ENCODE results near the gene OCA2. TPM values are rescaled to one million over a fixed set of nuclear protein-coding genes. Genes with fewer than 3 reads are reported as not detected.

Gene OCA2
- total RNA-seq, 4 donors from 2014 or later, result 7.0 to 53.1 (median 20.4) TPM

GRCh38 chr15:27865926-27866325 lies 233.2 kb downstream of the OCA2 start:
- Histone ChIP-seq H3K4me1 (peaks cover 29% of the 10 kb centered on the region), H3K4me3 (no peak overlapping the region), H3K36me3 (no peaks in the 10 kb centered on the region), H3K9me3 (no peaks in the 10 kb centered on the region), H3K27ac (no peak overlapping the region), H3K27me3 (no peaks in the 10 kb centered on the region)
- 97% methylated on average over 3 of the region's 3 CpGs for WGBS
- no peak for DNase-seq (ENCODE audit: low spot score in 2 of 2)
- TF ChIP-seq POLR2AphosphoS5 (IDR thresholded peaks at IDR 0.05) (no peak), POLR2A (IDR thresholded peaks at IDR 0.05) (no peak), EP300 (IDR thresholded peaks at IDR 0.05) (no peak), CTCF (IDR thresholded peaks at IDR 0.05) (no peak)

GRCh38 chr15:27865323-27865922 lies 233.7 kb downstream of the OCA2 start:
- TF ChIP-seq EP300 (IDR thresholded peaks at IDR 0.05), result no peak
- TF ChIP-seq POLR2A (IDR thresholded peaks at IDR 0.05), result no peak
- no peak for TF ChIP-seq POLR2AphosphoS5 (IDR thresholded peaks at IDR 0.05)
- no peak for TF ChIP-seq CTCF (IDR thresholded peaks at IDR 0.05)
- WGBS, result 84% methylated on average over 12 of the region's 12 CpGs
- H3K9me3 ChIP-seq, result no peaks in the 10 kb centered on the region
- H3K27me3 ChIP-seq, result no peaks in the 10 kb centered on the region
- no peak overlapping the region for H3K4me3 ChIP-seq
- H3K27ac ChIP-seq, result no peak overlapping the region
- peaks cover 24% of the 10 kb centered on the region for H3K4me1 ChIP-seq
- no peak for DNase-seq (ENCODE audit: low spot score in 2 of 2)
- no peaks in the 10 kb centered on the region for H3K36me3 ChIP-seq

GRCh38 chr15:27864719-27865118 lies 234.4 kb downstream of the OCA2 start:
- H3K27me3 ChIP-seq, result no peaks in the 10 kb centered on the region
- WGBS, result 42% methylated on average over 8 of the region's 8 CpGs
- no peaks in the 10 kb centered on the region for H3K36me3 ChIP-seq
- H3K27ac ChIP-seq, result no peak overlapping the region
- TF ChIP-seq POLR2A (IDR thresholded peaks at IDR 0.05), result no peak
- TF ChIP-seq CTCF (IDR thresholded peaks at IDR 0.05), result no peak
- no peak for TF ChIP-seq EP300 (IDR thresholded peaks at IDR 0.05)
- no peak for TF ChIP-seq POLR2AphosphoS5 (IDR thresholded peaks at IDR 0.05)
- no peak for DNase-seq (ENCODE audit: low spot score in 2 of 2)
- no peaks in the 10 kb centered on the region for H3K9me3 ChIP-seq
- no peak overlapping the region for H3K4me3 ChIP-seq
- H3K4me1 ChIP-seq, result peaks cover 18% of the 10 kb centered on the region

- Histone ChIP-seq H3K36me3 (no peaks in the 10 kb centered on the region), H3K27ac (no peak overlapping the region), H3K9me3 (no peaks in the 10 kb centered on the region), H3K27me3 (no peaks in the 10 kb centered on the region), H3K4me1 (peaks cover 15% of the 10 kb centered on the region), H3K4me3 (no peak overlapping the region)
- no peak for DNase-seq (ENCODE audit: low spot score in 2 of 2)
- TF ChIP-seq CTCF (IDR thresholded peaks at IDR 0.05) (no peak), POLR2A (IDR thresholded peaks at IDR 0.05) (no peak)
- 46% methylated on average over 2 of the region's 2 CpGs for WGBS
Measured at GRCh38 chr15:27864086-27864485, 235.0 kb downstream of the OCA2 start.

GRCh38 chr15:27863000-27863399 lies 236.1 kb downstream of the OCA2 start:
- no peaks in the 10 kb centered on the region for H3K27me3 ChIP-seq
- TF ChIP-seq EP300 (IDR thresholded peaks at IDR 0.05) (no peak), POLR2AphosphoS5 (IDR thresholded peaks at IDR 0.05) (no peak), POLR2A (IDR thresholded peaks at IDR 0.05) (no peak), CTCF (IDR thresholded peaks at IDR 0.05) (no peak)
- H3K4me1 ChIP-seq, result peaks cover 15% of the 10 kb centered on the region
- DNase-seq (ENCODE audit: low spot score in 2 of 2), result no peak
- H3K36me3 ChIP-seq, result no peaks in the 10 kb centered on the region
- no peak overlapping the region for H3K27ac ChIP-seq
- H3K9me3 ChIP-seq, result no peaks in the 10 kb centered on the region
- 60% methylated on average over 4 of the region's 6 CpGs for WGBS
- no peak overlapping the region for H3K4me3 ChIP-seq
